ENCODE results near the gene TPRA1. TPM values are rescaled to one million over a fixed set of nuclear protein-coding genes. Genes with fewer than 3 reads are reported as not detected.
A peak's percentile ranks its signal among the peaks of the same experiment; 100 is the strongest.

TPRA1 gene
- total and polyA plus RNA-seq, 9 of the 15 experiments (the other 6 are each of a cell fraction or from before 2014, with no cell fraction given) = 0.66 to 21.5 (median 11.1) TPM

DNA sequence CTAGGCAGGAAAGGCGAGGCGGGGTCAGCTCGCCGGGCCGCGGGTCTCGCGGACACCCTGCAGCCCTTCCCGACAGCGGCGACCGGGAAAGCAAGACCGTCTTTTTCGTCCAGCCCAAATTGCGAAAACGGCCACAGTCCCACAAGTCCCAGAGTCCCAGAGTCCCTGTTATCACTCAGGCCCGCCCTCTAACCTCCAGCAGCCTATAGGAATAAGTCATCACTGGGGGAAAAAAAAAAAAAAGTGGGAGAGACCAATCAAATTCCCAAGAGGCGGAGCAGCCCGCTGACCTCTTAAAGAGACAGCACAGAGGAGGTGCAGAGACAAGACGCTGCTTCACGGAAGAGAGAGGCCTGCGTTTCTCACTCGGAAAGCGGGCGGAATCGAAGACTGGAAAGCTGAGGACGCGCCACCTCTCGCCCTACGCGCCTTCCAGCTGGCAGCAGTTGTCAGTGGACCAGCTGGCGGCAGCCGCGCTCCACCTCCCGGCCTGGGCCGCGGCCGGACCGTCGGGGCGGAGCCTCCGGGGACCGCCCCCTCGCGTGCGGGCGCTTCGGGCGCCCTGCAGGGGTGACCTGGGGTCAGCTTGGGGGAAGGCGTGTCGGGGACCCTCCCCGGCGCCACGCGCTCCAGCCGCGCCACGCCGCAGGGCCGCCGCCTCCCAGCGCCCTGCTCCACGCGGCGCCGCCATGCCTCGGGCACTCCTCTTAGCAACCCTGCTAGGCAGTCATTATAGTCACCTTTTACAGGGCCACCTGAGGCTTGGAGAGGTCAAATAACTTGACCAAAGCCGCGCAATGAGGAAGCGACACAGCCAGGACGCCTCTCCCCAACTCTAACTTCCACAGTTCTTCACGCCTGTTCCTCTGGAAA lies at the start of gene TPRA1 (continued):
- TF ChIP-seq, protein P1, sequence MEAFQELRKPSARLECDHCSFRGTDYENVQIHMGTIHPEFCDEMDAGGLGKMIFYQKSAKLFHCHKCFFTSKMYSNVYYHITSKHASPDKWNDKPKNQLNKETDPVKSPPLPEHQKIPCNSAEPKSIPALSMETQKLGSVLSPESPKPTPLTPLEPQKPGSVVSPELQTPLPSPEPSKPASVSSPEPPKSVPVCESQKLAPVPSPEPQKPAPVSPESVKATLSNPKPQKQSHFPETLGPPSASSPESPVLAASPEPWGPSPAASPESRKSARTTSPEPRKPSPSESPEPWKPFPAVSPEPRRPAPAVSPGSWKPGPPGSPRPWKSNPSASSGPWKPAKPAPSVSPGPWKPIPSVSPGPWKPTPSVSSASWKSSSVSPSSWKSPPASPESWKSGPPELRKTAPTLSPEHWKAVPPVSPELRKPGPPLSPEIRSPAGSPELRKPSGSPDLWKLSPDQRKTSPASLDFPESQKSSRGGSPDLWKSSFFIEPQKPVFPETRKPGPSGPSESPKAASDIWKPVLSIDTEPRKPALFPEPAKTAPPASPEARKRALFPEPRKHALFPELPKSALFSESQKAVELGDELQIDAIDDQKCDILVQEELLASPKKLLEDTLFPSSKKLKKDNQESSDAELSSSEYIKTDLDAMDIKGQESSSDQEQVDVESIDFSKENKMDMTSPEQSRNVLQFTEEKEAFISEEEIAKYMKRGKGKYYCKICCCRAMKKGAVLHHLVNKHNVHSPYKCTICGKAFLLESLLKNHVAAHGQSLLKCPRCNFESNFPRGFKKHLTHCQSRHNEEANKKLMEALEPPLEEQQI (IDR thresholded peaks at IDR 0.05) = no peak
- 0 out of 2 replicates have a peak, but pooled peaks have one; percentile 30 for TF ChIP-seq ZNF263 (CRISPR knock-in tag; IDR thresholded peaks at IDR 0.05; ENCODE audit: borderline replicate concordance)
- TF ChIP-seq HNRNPLL (IDR thresholded peaks at IDR 0.05; ENCODE audit: low read depth, low read length, poor library complexity, severe bottlenecking) = no peak
- TF ChIP-seq XRCC5 (IDR thresholded peaks at IDR 0.05; ENCODE audit: low read depth, low read length) = peak; percentile 70; the same call in 1 of the 2 replicates
- peak; percentile 57 to 65; a peak in 3 of 4 replicates for TF ChIP-seq FOXK2 (conservative IDR thresholded peaks at IDR 0.05 in 1 of 2, IDR thresholded peaks at IDR 0.05 in 1 of 2; ENCODE audit: low read depth in 2 of 2)
- peak; percentile 73 for TF ChIP-seq ZFP36 (IDR thresholded peaks at IDR 0.05; ENCODE audit: low read depth, low read length, partially characterized antibody)
- peak; percentile 88 to 98; a peak in 3 of 4 replicates for TF ChIP-seq SIN3A (IDR thresholded peaks at IDR 0.05; ENCODE audit: borderline replicate concordance in 2 of 2, control insufficient read depth in 1 of 2, low read depth in 2 of 2, low read length in 2 of 2)
- TF ChIP-seq SAP30 (IDR thresholded peaks at IDR 0.05; ENCODE audit: borderline replicate concordance, insufficient read depth, low read depth, low read length, poor library complexity, severe bottlenecking) = peak; percentile 68
- TF ChIP-seq MTA3 (IDR thresholded peaks at IDR 0.05; ENCODE audit: borderline replicate concordance) = peak; percentile 34; the same call in 1 of the 2 replicates
- no peak for TF ChIP-seq HNRNPH1 (optimal IDR thresholded peaks at IDR 0.05; ENCODE audit: low read depth, low read length)
- TF ChIP-seq NR2C2 (CRISPR knock-in tag; IDR thresholded peaks at IDR 0.05) = peak; percentile 53; the same call in 1 of the 2 replicates
- peak; percentile 86 for TF ChIP-seq NR2C2 (tag; IDR thresholded peaks at IDR 0.05)
- 0 out of 2 replicates have a peak, but pooled peaks have one; percentile 50 for TF ChIP-seq KLF1 (tag; IDR thresholded peaks at IDR 0.05)
- TF ChIP-seq C11orf30 (IDR thresholded peaks at IDR 0.05; ENCODE audit: low read depth) = peak; percentile 66
- TF ChIP-seq EP300 (IDR thresholded peaks at IDR 0.05; ENCODE audit: low read length) = peak; percentile 18; the same call in 1 of the 2 replicates
- TF ChIP-seq MTA1 (IDR thresholded peaks at IDR 0.05; ENCODE audit: borderline replicate concordance) = no peak
- no peak; the same call in 1 of the 2 replicates for TF ChIP-seq CEBPG (CRISPR knock-in tag; IDR thresholded peaks at IDR 0.05)
- 0 out of 4 replicates have a peak, but pooled peaks of 1 of the 2 experiments have one; percentile 34 for TF ChIP-seq CEBPG (tag; conservative IDR thresholded peaks at IDR 0.05 in 1 of 2, IDR thresholded peaks at IDR 0.05 in 1 of 2)
- peak; percentile 63 for TF ChIP-seq SIN3B (IDR thresholded peaks at IDR 0.05; ENCODE audit: low read depth)
- TF ChIP-seq, protein P2, sequence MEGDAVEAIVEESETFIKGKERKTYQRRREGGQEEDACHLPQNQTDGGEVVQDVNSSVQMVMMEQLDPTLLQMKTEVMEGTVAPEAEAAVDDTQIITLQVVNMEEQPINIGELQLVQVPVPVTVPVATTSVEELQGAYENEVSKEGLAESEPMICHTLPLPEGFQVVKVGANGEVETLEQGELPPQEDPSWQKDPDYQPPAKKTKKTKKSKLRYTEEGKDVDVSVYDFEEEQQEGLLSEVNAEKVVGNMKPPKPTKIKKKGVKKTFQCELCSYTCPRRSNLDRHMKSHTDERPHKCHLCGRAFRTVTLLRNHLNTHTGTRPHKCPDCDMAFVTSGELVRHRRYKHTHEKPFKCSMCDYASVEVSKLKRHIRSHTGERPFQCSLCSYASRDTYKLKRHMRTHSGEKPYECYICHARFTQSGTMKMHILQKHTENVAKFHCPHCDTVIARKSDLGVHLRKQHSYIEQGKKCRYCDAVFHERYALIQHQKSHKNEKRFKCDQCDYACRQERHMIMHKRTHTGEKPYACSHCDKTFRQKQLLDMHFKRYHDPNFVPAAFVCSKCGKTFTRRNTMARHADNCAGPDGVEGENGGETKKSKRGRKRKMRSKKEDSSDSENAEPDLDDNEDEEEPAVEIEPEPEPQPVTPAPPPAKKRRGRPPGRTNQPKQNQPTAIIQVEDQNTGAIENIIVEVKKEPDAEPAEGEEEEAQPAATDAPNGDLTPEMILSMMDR (IDR thresholded peaks at IDR 0.05 in 2 of 3, conservative IDR thresholded peaks at IDR 0.05 in 1 of 3; ENCODE audit: insufficient read depth in 2 of 3, low read depth in 1 of 3, low read length in 3 of 3) = peak; percentile 35 to 57 (median 53); a peak in 4 of 6 replicates
- TF ChIP-seq NONO (IDR thresholded peaks at IDR 0.05; ENCODE audit: low read depth in 2 of 2, low read length in 1 of 2) = peak in 1 of 2 experiments; percentile 74; a peak in 1 of 4 replicates
